SK-N-MC (cell line): ENCODE measurements around the gene SLC16A2.

ENCODE experiments used
- EZH2 ChIP-seq: fragments of 200-600 bp; sonication (generic); IDR thresholded peaks from one replicate; pipeline ENCODE4 v1.6.1; 2017; ENCODE audit warnings: antibody characterized with exemption
- POLR2AphosphoS5 ChIP-seq: IDR thresholded peaks from 2 replicates; pipeline ENCODE4 v1.6.1; 2012; ENCODE audit warnings: mild to moderate bottlenecking, low read depth, low read length, borderline replicate concordance

GRCh38 chrX:74421036-74421739 lies at the start of gene SLC16A2:
- TF ChIP-seq POLR2AphosphoS5 (no peak), EZH2 (no peak)
